CD14-positive monocyte (primary cell): Measurements from ENCODE around the gene NFE2L3. TPM values are rescaled to one million over a fixed set of nuclear protein-coding genes. Genes with fewer than 3 reads are reported as not detected.

Source experiments
- DNase-seq, 3 donors: peaks; one replicate each; pipeline ENCODE4 v3.0.0-alpha.2; 2011 to 2022
- H2AFZ ChIP-seq: 2 replicates; pipeline ENCODE4 v1.6.0; 2012; ENCODE audit warnings: mild to moderate bottlenecking, low read depth, low read length, inconsistent platforms; ENCODE audit not compliant: insufficient read depth, poor library complexity, severe bottlenecking
- H3K27ac ChIP-seq, 2 donors: 1 replicate in 1 of 2; 2 replicates in 1 of 2; pipeline ENCODE4 v1.5.1; 2012 to 2013; ENCODE audit warnings: low read length in 2 of 2, control low read depth in 1 of 2, inconsistent platforms in 1 of 2, low read depth in 1 of 2, mild to moderate bottlenecking in 1 of 2
- H3K27me3 ChIP-seq, 2 donors: one replicate each; pipeline versions ENCODE4 v1.6.0 to v1.6.1; 2011 to 2013; ENCODE audit warnings: low read length in 2 of 2; ENCODE audit not compliant: control insufficient read depth in 2 of 2, insufficient read depth in 2 of 2
- H3K36me3 ChIP-seq, 2 donors: replicated peaks in 1 of 2; 1 replicate in 1 of 2; 2 replicates in 1 of 2; pipeline versions ENCODE4 v1.5.1 to v1.6.1; 2012 to 2013; ENCODE audit warnings: low read length in 2 of 2, control low read depth in 1 of 2, inconsistent platforms in 1 of 2, mild to moderate bottlenecking in 1 of 2; ENCODE audit not compliant: insufficient read depth in 2 of 2, control insufficient read depth in 1 of 2
- H3K4me1 ChIP-seq, 2 donors: 1 replicate in 1 of 2; 2 replicates in 1 of 2; pipeline versions ENCODE4 v1.5.1 to v1.6.1; 2012 to 2013; ENCODE audit warnings: low read length in 2 of 2, control low read depth in 1 of 2, inconsistent platforms in 1 of 2, mild to moderate bottlenecking in 1 of 2, moderate library complexity in 1 of 2; ENCODE audit not compliant: insufficient read depth in 2 of 2, control insufficient read depth in 1 of 2
- H3K4me2 ChIP-seq: replicated peaks from 2 replicates; pipeline ENCODE3; 2012; ENCODE audit warnings: low read length, moderate library complexity, mild to moderate bottlenecking; ENCODE audit not compliant: poor library complexity, severe bottlenecking; ENCODE audit errors: extremely low read depth
- H3K4me3 ChIP-seq, 3 experiments: fragments of 200-600 bp in 1 of 3; sonication (generic) in 1 of 3; replicated peaks in 1 of 3; 1 replicate in 2 of 3; 2 replicates in 1 of 3; pipeline ENCODE4 v1.5.1; 2011 to 2013; ENCODE audit warnings: low read length in 3 of 3, mild to moderate bottlenecking in 3 of 3, control low read depth in 2 of 3, low read depth in 2 of 3, inconsistent platforms in 1 of 3, moderate library complexity in 1 of 3
- H3K79me2 ChIP-seq: 2 replicates; pipeline ENCODE4 v1.6.0; 2012; ENCODE audit warnings: mild to moderate bottlenecking, control low read depth, inconsistent platforms, low read length, moderate library complexity; ENCODE audit not compliant: insufficient read depth
- H3K9ac ChIP-seq: 2 replicates; pipeline ENCODE4 v1.6.0; 2017; ENCODE audit warnings: low read length, mild to moderate bottlenecking; ENCODE audit not compliant: insufficient read depth, poor library complexity, severe bottlenecking
- H3K9me3 ChIP-seq, 2 donors: replicated peaks in 1 of 2; 1 replicate in 1 of 2; 2 replicates in 1 of 2; pipeline versions ENCODE4 v1.5.1 to v1.6.1; 2012 to 2013; ENCODE audit warnings: low read length in 2 of 2, control low read depth in 1 of 2; ENCODE audit not compliant: control insufficient read depth in 1 of 2, insufficient read depth in 1 of 2
- H4K20me1 ChIP-seq: 2 replicates; pipeline ENCODE4 v1.6.0; 2012; ENCODE audit warnings: mild to moderate bottlenecking, low read length, control low read depth, moderate library complexity; ENCODE audit not compliant: insufficient read depth
- H3K27ac Mint-ChIP-seq, 7 donors: one replicate each; pipeline ENCODE4 v1.8.0; 2020; ENCODE audit warnings: mild to moderate bottlenecking in 7 of 7, mixed read lengths in 7 of 7, moderate library complexity in 6 of 7, inconsistent platforms in 2 of 7
- H3K27me3 Mint-ChIP-seq, 3 donors: one replicate each; pipeline ENCODE4 v1.8.0; 2021 to 2022; ENCODE audit warnings: low read depth in 3 of 3, mild to moderate bottlenecking in 3 of 3, mixed read lengths in 3 of 3, moderate library complexity in 3 of 3, inconsistent platforms in 1 of 3
- H3K36me3 Mint-ChIP-seq, 2 donors: one replicate each; pipeline ENCODE4 v1.8.0; 2020; ENCODE audit warnings: mixed read lengths in 2 of 2, inconsistent platforms in 1 of 2, mild to moderate bottlenecking in 1 of 2
- H3K4me1 Mint-ChIP-seq: one replicate; pipeline ENCODE4 v1.8.0; 2020; ENCODE audit warnings: mild to moderate bottlenecking, mixed read lengths
- H3K4me3 Mint-ChIP-seq, 2 donors: one replicate each; pipeline ENCODE4 v1.8.0; 2020; ENCODE audit warnings: mild to moderate bottlenecking in 2 of 2, mixed read lengths in 2 of 2, moderate library complexity in 1 of 2
- H3K9me3 Mint-ChIP-seq, 7 donors: one replicate each; pipeline ENCODE4 v1.8.0; 2020 to 2022; ENCODE audit warnings: mixed read lengths in 7 of 7, mild to moderate bottlenecking in 6 of 7, moderate library complexity in 6 of 7, inconsistent platforms in 2 of 7
- CTCF ChIP-seq: fragments of 200-600 bp; IDR thresholded peaks from one replicate; pipeline ENCODE4 v1.8.0; 2022; ENCODE audit warnings: antibody characterized with exemption, mild to moderate bottlenecking
- WGBS: methylation state at CpG from one replicate; pipeline ENCODE4 v1.1.5; 2013; ENCODE audit warnings: missing lambda C conversion rate; ENCODE audit not compliant: insufficient coverage; 5-methylcytosine and 5-hydroxymethylcytosine counted together
- intact Hi-C, 2 donors: fragments of 100-400 bp; cut with micrococcal nuclease; formaldehyde crosslinking; loops; one replicate each; pipeline versions ENCODE4 v1.15.0 to v1.15.1; 2023
- polyA plus RNA-seq, 3 donors: library from polyadenylated mRNA; depleted of rRNA in 1 of 3; unstranded in 2 of 3; stranded (reverse) in 1 of 3; fragments of 300-500 nt in 2 of 3; fragments of >200 nt in 1 of 3; fragmentation: Illumina TruSeq in 2 of 3; gene quantifications; 1 replicate in 2 of 3; 2 replicates in 1 of 3; pipeline ENCODE4 v1.2.3, GENCODE V29; 2012 to 2021

The NFE2L3 gene
- polyA plus RNA-seq, 3 donors = 4.4 to 17.2 (median 10.6) TPM

- WGBS = 51% methylated on average over 2 of the region's 3 CpGs
- peaks cover 10% of the 10 kb centered on the region for H3K4me1 Mint-ChIP-seq
- Histone ChIP-seq H3K36me3 (peaks cover 0 to 3% of the 10 kb centered on the region in 2 donors), H3K4me3 (no peak overlapping the region), H3K27me3 (no peaks in the 10 kb centered on the region), H3K9ac (no peak overlapping the region), H3K4me1 (peaks cover 0 to 6% of the 10 kb centered on the region in 2 donors), H3K4me2 (no peak overlapping the region), H3K27ac (no peak overlapping the region), H3K79me2 (no peaks in the 10 kb centered on the region), H2AFZ (no peak overlapping the region), H3K9me3 (no peaks in the 10 kb centered on the region), H4K20me1 (peaks cover 3% of the 10 kb centered on the region)
- H3K27me3 Mint-ChIP-seq = peaks cover 0 to 4% (median 2%) of the 10 kb centered on the region in 3 donors
- no peak for TF ChIP-seq CTCF
- H3K36me3 Mint-ChIP-seq = peaks cover 2 to 9% of the 10 kb centered on the region in 2 donors
- no peak for DNase-seq
- intact Hi-C loops = no loop called here
- no peak overlapping the region for H3K27ac Mint-ChIP-seq
- H3K4me3 Mint-ChIP-seq = no peak overlapping the region
- peaks cover 0 to 4% (median 0%) of the 10 kb centered on the region in 7 donors for H3K9me3 Mint-ChIP-seq
These were observed 17.3 kb downstream of the NFE2L3 start for GRCh38 chr7:26169271-26169670.

- peaks cover 3% of the 10 kb centered on the region for H4K20me1 ChIP-seq
- peaks cover 0 to 6% of the 10 kb centered on the region in 2 donors for H3K4me1 ChIP-seq
- Mint-ChIP-seq H3K4me3 (no peak overlapping the region), H3K9me3 (peaks cover 0 to 4% (median 0%) of the 10 kb centered on the region in 7 donors), H3K4me1 (peaks cover 8% of the 10 kb centered on the region), H3K36me3 (peaks cover 2 to 9% of the 10 kb centered on the region in 2 donors), H3K27ac (no peak overlapping the region), H3K27me3 (peaks cover 0 to 2% (median 0%) of the 10 kb centered on the region in 3 donors)
- H3K27me3 ChIP-seq = no peaks in the 10 kb centered on the region
- TF ChIP-seq CTCF = no peak
- no peak overlapping the region for H3K4me2 ChIP-seq
- no peak overlapping the region for H3K27ac ChIP-seq
- no peak overlapping the region for H2AFZ ChIP-seq
- peaks cover 0 to 3% of the 10 kb centered on the region in 2 donors for H3K36me3 ChIP-seq
- H3K79me2 ChIP-seq = no peaks in the 10 kb centered on the region
- no peak overlapping the region for H3K9ac ChIP-seq
- no peak for DNase-seq
- WGBS = no CpG with 5 or more reads among the region's 1 CpG
- intact Hi-C loops = no loop called here
- no peak overlapping the region for H3K4me3 ChIP-seq
- H3K9me3 ChIP-seq = no peaks in the 10 kb centered on the region
These were observed 18.7 kb downstream of the NFE2L3 start for GRCh38 chr7:26170663-26171062.
